ENCODE data around the gene PCYT1B.
"Not testable (repeated sequence)": the region's sequence is repeated elsewhere in the genome, so short reads cannot be mapped to it uniquely, and the experiment has no call there.

DNA sequence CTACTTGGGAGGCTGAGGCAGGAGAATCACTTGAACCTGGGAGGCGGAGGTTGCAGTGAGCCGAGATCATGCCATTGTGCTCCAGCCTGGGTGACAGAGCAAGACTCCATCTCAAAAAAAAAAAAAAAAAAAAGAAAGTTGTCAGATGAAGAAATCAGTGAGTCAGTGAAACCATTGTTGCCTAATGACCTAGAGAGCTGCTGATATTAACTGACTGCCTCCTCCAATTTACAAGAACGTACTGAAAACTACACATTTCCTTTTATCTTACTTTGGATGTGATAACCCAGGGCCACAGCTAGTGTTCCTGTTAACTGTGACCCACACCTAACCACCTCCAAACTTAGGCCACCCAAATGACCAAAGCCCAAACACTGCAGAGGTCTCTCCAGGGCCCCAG, 41.2 kb downstream of the PCYT1B start:
- TF ChIP-seq, protein P1, sequence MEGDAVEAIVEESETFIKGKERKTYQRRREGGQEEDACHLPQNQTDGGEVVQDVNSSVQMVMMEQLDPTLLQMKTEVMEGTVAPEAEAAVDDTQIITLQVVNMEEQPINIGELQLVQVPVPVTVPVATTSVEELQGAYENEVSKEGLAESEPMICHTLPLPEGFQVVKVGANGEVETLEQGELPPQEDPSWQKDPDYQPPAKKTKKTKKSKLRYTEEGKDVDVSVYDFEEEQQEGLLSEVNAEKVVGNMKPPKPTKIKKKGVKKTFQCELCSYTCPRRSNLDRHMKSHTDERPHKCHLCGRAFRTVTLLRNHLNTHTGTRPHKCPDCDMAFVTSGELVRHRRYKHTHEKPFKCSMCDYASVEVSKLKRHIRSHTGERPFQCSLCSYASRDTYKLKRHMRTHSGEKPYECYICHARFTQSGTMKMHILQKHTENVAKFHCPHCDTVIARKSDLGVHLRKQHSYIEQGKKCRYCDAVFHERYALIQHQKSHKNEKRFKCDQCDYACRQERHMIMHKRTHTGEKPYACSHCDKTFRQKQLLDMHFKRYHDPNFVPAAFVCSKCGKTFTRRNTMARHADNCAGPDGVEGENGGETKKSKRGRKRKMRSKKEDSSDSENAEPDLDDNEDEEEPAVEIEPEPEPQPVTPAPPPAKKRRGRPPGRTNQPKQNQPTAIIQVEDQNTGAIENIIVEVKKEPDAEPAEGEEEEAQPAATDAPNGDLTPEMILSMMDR (IDR thresholded peaks at IDR 0.05) = not testable (repeated sequence)
- TF ChIP-seq ZFX (IDR thresholded peaks at IDR 0.05; ENCODE audit: borderline replicate concordance) = not testable (repeated sequence)
